ENCODE results near the gene DLAT.
"Not testable (repeated sequence)": the region's sequence is repeated elsewhere in the genome, so short reads cannot be mapped to it uniquely, and the experiment has no call there.

Gene DLAT

DNA sequence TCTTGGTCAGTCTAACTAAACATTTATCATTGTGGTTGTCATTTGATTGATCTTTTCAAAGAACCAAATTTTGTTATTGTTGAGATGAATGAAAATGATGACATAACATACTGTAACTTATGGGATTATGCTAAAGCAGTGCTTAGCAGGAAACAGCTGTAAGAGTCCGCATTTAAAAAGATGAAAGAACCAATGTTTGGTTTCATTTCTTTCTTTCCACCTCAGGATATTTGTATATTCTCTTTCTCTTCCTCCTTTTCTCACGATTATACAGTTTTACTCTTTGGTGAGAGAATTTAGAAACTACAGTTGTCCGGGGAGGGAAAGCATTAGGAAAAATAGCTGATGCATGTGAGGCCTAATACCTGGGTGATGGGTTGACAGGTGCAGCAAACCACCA, 25.5 kb downstream of the DLAT start:
- no peak for DNase-seq (ENCODE audit: low read depth)

- DNase-seq (ENCODE audit: low read depth), result no peak
Measured at GRCh38 chr11:112051768-112052167, 26.6 kb downstream of the DLAT start.

GRCh38 chr11:112057170-112057569, 32.0 kb downstream of the DLAT start:
- DNase-seq (ENCODE audit: low read depth), result no peak

DNA sequence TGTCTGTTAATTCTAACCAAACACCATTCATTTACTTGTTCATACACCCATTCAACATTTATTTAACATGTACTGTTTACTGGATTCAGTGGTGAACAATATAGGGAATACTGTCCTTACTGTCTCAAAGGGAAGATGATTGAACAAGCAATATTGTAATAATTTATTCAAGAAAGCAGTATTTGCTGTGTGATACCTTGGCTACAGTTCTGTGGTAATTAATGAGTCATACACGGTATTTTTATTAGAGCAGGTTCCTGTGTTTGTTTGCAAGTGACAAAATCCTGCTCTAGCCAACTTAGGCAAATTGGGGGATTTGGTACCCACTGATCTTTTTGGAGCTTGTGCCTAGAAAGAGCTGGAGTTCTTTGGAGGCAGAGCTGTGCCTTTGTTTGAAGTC, 32.9 kb downstream of the DLAT start:
- DNase-seq (ENCODE audit: low read depth), result no peak

DNA sequence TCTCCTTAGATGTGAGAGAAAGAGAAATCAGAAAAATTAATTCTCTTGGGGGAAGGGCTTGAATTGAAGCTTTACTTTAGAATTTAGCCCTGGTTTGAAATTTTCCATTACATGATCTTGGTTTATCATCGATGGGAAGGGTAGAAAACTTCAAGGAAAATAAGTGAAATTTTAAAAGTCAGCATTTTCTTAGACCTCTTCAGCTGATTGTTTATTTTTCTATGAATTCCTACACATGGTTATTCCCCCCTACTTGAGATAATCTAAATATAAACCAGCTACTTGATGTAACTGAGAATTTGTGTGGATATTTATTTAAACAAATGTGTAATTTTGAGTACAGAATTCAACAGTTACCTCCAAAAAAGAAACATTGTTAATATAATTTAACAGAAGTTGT, 37.7 kb downstream of the DLAT start:
- no peak for DNase-seq (ENCODE audit: low read depth)

- DNase-seq (ENCODE audit: low read depth), result peak; percentile 67
Measured at GRCh38 chr11:112073941-112074811, 49.0 kb downstream of the DLAT start, which contains the start of the genes NKAPD1 and PIH1D2. Gene NKAPD1, plus strand, starts transcription at chr11:112074299. Its CDS starts 1,276 bp downstream, at chr11:112075575. Gene PIH1D2, minus strand, starts transcription at chr11:112074017. Its CDS starts 843 bp downstream, at chr11:112073174.

- DNase-seq (ENCODE audit: low read depth), result no peak
Measured at GRCh38 chr11:112082729-112083128, 57.5 kb downstream of the DLAT start.

DNA sequence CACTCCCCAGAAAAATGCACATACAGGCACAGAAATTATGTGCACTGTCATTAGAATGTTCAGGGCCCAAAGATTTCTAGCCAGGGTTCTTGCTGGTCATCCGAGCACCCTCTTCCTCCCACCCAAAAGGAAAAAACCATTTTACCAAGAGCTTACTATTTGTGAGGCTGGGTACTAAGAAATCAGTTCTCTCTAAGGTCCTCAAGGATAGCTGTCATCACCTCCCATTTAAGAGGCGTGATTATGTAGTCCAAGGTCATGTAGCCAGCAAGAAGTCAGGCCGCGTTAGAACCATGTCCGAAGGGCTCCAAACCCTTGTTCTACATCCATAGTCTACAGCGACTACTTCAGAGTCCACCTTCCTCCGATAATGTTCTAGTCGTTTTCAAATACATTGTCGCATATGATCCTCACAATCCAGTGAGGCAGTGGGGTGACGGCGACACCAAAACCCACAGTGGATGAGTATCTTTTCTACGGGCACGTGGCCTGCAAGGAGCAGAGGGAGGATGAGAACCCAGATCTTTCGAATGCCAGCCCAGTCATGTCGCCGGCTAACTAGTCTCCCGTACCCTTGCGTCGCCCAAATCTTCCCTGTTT, 60.7 kb downstream of the DLAT start:
- DNase-seq (ENCODE audit: low read depth), result no peak

GRCh38 chr11:112086422-112087191, 61.4 kb downstream of the DLAT start, which contains the start of the genes SDHD and TIMM8B:
Gene SDHD, plus strand, starts transcription at chr11:112086873. Its CDS starts 35 bp downstream, at chr11:112086908.
Gene TIMM8B, minus strand, starts transcription at chr11:112086756. Its CDS starts 33 bp downstream, at chr11:112086723.
- peak; percentile 95 for DNase-seq (ENCODE audit: low read depth)

- DNase-seq (ENCODE audit: low read depth), result no peak
Measured at GRCh38 chr11:112087212-112087611, 62.0 kb downstream of the DLAT start.

DNA sequence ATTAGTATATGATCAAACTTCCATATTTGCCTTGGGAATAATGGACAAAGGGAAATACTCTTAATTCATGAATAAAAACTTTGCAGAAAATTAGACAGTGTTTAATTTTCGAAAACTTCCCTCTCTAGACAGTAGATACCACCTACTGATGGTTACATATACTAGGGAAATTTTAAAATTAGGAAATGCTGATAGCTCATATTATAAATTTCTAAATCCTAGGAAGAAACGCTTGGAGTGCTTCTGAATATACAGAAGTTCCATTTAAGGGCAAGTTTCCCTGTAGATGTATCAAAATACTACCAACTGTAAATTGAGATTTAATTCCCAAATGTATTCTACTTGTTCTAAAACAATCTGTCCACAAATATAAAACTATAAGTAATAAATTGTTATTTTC, 70.1 kb downstream of the DLAT start:
- not testable (repeated sequence) for DNase-seq (ENCODE audit: low read depth)

DNA sequence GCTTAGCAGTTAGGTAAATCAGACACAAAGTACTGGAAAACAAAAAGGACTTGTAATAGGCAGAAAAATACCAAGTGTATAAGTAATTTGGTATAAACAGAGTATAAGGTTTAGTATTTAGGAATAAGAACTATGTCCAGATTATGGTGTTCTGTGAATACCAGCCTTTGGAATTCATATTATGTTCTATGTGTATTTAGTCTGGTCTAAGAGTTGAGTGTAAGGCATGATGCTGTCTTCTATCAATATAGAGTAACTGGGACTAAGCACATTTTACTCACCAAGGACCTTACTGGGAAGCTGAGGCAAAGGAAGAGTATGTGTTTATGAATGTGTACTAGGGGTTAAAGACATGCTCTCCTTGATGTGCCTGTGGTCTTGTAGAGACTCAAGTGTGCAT, 71.0 kb downstream of the DLAT start:
- no peak for DNase-seq (ENCODE audit: low read depth)

DNA sequence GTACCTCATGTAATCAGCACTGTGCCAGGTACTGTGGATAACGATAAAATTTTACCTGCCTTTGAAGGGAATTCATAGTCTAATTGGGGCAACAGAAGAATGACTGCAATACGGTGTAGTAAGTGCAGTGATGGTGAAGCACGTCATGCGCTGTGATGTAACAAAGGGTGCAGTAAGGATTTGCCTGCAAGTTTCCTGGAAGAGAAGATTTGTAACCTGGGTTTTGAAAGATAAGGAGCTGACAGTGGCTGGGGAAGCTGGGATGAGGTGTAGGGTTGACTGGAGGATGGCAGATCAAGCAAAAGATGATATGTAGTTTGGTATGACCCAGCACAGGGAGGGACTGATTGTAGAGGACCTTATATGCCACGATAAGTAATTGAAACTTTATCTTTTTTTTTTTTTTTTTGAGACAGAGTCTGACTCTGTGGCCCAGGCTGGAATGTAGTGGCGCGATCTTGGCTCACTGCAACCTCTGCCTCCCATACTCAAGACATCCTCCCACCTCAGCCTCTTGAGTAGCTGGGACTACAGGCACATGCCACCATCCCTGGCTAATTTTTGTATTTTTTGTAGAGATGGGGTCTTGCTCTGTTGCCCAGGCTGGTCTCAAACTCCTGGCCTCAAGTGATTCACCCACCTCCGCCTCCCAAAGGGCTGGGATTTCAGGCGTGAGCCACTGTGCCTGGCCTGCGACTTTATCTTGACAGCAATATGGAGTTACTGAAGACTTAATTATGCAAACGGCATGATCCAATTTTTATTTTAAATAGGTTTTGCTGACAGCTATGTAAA, 72.7 kb downstream of the DLAT start:
- no peak for DNase-seq (ENCODE audit: low read depth)

DNA sequence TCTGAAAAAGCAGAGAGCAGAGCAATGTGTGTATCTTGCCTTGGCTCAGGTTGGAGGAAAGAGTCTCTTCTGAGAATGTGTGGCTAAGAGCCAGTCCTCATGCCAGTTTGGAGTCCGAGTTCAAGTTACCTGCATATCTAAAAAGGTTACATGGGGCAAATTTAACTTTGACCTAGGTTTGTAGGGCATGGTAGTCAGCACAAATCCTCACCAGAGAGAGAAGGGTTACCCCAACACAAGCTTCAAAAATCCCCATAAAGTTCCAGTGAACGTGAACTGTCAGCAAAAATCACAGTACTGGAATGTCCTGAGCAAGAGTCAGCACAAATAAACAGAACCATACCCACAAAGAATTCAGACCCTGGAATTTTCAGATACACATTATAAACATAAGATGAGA, 75.3 kb downstream of the DLAT start:
- DNase-seq (ENCODE audit: low read depth), result no peak

DNA sequence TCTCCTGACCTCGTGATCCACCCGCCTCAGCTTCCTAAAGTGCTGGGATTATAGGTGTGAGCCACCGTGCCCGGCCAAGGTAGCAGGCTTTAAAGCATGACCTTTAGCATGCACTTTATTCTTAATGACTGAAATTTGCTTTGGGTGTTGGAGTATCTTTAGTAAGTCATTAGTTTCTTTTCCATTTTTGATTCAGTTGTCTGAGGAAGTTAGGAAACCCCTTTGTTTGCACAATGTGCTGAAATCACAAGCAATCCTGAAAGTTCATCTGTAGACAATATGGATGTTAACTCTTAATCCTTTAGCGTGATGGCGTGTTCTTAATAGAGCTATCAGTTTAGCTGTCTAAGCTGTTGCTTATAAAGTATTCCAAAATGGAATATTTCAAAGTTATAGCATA, 78.2 kb downstream of the DLAT start:
- no peak for DNase-seq (ENCODE audit: low read depth)

- no peak for DNase-seq (ENCODE audit: low read depth)
Measured at GRCh38 chr11:112106070-112106469, 80.9 kb downstream of the DLAT start.

Measured in activated T-cell treated with anti-CD3 and anti-CD28 coated beads for 1 hour (primary cell).